Stomach (tissue), 4 donors: ENCODE data around the gene UQCC2.

Experiments used
- POLR2AphosphoS5 ChIP-seq, 3 donors: sonication (generic); formaldehyde crosslinking; IDR thresholded peaks; one replicate each; pipeline ENCODE4 v1.6.1; 2016; ENCODE audit warnings: antibody characterized with exemption in 3 of 3
- TF ChIP-seq, protein P1 (sequence below), 7 experiments: fragments of 450-650 bp in 4 of 7; fragments of 200-600 bp in 3 of 7; sonication (generic) in 3 of 7; IDR thresholded peaks; one replicate each; pipeline ENCODE4 v1.5.1; 2016 to 2019; ENCODE audit warnings: antibody characterized with exemption in 7 of 7, control low read depth in 2 of 7, mild to moderate bottlenecking in 1 of 7

DNA sequence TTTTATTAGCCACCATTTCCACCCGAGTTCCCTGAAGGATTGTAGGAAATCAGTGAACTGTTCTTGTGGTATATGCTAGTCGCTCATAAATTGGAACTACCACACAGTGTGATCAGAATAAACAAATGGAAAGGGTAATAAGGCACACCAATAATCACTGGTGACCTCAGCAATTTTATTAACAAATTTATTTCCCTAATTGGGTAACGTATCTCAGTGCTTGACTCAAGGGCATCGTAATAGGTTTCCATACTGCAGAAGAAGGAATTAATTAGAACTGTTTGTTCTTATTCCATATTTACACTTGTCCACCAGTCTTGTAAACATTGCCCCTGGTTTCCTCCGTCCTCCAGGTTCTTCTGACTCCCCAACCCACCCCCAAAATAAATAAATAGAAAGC, 10.0 kb upstream of the UQCC2 start:
- TF ChIP-seq, protein P1, sequence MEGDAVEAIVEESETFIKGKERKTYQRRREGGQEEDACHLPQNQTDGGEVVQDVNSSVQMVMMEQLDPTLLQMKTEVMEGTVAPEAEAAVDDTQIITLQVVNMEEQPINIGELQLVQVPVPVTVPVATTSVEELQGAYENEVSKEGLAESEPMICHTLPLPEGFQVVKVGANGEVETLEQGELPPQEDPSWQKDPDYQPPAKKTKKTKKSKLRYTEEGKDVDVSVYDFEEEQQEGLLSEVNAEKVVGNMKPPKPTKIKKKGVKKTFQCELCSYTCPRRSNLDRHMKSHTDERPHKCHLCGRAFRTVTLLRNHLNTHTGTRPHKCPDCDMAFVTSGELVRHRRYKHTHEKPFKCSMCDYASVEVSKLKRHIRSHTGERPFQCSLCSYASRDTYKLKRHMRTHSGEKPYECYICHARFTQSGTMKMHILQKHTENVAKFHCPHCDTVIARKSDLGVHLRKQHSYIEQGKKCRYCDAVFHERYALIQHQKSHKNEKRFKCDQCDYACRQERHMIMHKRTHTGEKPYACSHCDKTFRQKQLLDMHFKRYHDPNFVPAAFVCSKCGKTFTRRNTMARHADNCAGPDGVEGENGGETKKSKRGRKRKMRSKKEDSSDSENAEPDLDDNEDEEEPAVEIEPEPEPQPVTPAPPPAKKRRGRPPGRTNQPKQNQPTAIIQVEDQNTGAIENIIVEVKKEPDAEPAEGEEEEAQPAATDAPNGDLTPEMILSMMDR (IDR thresholded peaks at IDR 0.05) = no peak
- no peak for TF ChIP-seq POLR2AphosphoS5 (IDR thresholded peaks at IDR 0.05)
